ENCODE results near the gene PARP14. TPM values are rescaled to one million over a fixed set of nuclear protein-coding genes. Genes with fewer than 3 reads are reported as not detected.
"Not testable (repeated sequence)": the region's sequence is repeated elsewhere in the genome, so short reads cannot be mapped to it uniquely, and the experiment has no call there.

The PARP14 gene
- total RNA-seq, 2 donors from 2014 or later, result 22.8 to 35.9 TPM

DNA sequence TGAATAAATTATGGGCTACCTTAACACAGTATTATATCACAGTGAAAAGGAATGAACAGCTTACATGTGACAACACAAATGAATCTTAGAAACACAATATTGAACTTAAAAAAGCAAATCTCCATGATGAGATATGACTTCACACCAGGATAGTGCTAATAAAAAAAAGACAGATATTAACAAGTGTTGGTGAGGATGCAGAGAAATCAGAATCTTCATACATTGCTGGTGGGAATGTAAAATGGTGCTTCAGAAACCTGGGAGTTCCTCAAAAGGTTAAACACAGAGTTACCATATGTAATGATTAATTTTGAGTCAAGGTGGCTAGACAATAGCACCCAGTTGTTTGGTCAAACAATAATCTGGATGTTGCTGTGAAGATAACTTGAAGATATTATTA lies 61.6 kb downstream of the PARP14 start:
- no peaks in the 10 kb centered on the region for H3K9me3 ChIP-seq
- H3K9ac ChIP-seq (ENCODE audit: low read depth in 2 of 2, low read length in 2 of 2), result no peak overlapping the region
- TF ChIP-seq, protein P1, sequence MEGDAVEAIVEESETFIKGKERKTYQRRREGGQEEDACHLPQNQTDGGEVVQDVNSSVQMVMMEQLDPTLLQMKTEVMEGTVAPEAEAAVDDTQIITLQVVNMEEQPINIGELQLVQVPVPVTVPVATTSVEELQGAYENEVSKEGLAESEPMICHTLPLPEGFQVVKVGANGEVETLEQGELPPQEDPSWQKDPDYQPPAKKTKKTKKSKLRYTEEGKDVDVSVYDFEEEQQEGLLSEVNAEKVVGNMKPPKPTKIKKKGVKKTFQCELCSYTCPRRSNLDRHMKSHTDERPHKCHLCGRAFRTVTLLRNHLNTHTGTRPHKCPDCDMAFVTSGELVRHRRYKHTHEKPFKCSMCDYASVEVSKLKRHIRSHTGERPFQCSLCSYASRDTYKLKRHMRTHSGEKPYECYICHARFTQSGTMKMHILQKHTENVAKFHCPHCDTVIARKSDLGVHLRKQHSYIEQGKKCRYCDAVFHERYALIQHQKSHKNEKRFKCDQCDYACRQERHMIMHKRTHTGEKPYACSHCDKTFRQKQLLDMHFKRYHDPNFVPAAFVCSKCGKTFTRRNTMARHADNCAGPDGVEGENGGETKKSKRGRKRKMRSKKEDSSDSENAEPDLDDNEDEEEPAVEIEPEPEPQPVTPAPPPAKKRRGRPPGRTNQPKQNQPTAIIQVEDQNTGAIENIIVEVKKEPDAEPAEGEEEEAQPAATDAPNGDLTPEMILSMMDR (IDR thresholded peaks at IDR 0.05), result no peak
- no peak overlapping the region for H3K4me3 ChIP-seq
- no peaks in the 10 kb centered on the region for H3K27me3 ChIP-seq
- intact Hi-C loops (cut with DNase I), result no loop called here
- H3K36me3 ChIP-seq, result no peaks in the 10 kb centered on the region
- DNase-seq, result no peak
- H3K4me1 ChIP-seq, result no peaks in the 10 kb centered on the region
- no peak overlapping the region for H3K27ac ChIP-seq

DNA sequence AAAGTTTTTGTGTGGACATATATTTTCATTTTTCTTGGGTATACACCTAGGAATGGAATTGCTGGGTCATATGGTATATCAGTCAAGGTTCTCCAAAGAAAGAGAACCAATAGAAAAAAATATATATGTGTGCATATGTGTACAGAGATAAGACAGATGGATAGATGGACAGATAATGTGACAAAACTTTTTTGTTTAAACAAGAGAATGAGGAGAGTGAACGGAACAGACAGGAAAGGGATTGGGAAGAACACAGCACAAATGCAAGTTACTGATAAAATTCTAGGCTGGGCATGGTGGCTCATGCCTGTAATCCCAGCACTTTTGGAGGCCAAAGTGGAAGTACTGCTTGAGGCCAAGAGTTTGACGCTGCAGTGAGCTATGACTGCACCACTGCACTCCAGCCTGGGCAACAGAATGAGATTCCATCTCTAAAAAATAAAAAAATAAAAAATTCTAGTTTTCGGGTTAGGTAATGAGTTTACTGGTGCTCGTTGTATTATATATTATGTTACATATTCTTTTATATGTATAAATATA lies 63.0 kb downstream of the PARP14 start:
- Histone ChIP-seq H3K4me1 (no peaks in the 10 kb centered on the region), H3K27me3 (no peaks in the 10 kb centered on the region), H3K27ac (no peak overlapping the region), H3K9me3 (no peaks in the 10 kb centered on the region), H3K36me3 (no peaks in the 10 kb centered on the region), H3K9ac (ENCODE audit: low read depth in 2 of 2, low read length in 2 of 2) (no peak overlapping the region), H3K4me3 (no peak overlapping the region)
- intact Hi-C loops (cut with DNase I), result no loop called here
- TF ChIP-seq, protein P1 (IDR thresholded peaks at IDR 0.05), result no peak
- no peak for DNase-seq

DNA sequence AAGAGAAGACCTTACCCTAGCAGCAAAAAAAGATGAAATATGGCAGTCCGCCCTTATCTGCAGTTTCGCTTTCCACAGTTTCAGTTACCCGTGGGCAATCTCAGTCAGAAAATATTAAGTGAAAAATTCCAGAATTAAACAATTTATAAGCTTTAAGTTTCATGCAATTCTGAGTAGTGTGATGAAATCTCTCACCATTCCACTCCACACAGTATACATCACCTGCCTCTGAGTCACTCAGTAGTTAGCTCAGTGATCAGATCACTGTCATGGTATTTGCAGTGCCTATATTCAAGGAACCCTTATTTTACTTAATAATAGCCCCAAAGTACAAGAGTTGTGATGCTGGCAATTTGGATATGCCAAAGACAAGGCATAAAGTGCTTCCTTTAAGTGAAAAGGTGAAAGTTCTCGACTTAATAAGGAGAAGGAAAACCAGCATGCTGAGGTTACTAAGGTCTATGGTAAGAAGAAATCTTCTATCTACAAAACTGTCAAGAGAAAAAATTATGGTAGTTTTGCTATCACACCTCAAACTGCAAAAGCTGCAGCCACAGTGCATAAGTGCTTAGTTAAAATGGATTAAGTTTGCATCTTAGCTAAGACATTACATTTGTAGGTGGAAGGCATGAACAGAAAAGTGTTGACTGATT lies 64.9 kb downstream of the PARP14 start:
- intact Hi-C loops (cut with DNase I), result no loop called here
- Histone ChIP-seq H3K9me3 (no peaks in the 10 kb centered on the region), H3K4me1 (no peaks in the 10 kb centered on the region), H3K4me3 (no peak overlapping the region), H3K27me3 (no peaks in the 10 kb centered on the region), H3K27ac (no peak overlapping the region), H3K9ac (ENCODE audit: low read depth in 2 of 2, low read length in 2 of 2) (no peak overlapping the region), H3K36me3 (no peaks in the 10 kb centered on the region)
- DNase-seq, result no peak
- TF ChIP-seq, protein P1 (IDR thresholded peaks at IDR 0.05), result no peak

DNA sequence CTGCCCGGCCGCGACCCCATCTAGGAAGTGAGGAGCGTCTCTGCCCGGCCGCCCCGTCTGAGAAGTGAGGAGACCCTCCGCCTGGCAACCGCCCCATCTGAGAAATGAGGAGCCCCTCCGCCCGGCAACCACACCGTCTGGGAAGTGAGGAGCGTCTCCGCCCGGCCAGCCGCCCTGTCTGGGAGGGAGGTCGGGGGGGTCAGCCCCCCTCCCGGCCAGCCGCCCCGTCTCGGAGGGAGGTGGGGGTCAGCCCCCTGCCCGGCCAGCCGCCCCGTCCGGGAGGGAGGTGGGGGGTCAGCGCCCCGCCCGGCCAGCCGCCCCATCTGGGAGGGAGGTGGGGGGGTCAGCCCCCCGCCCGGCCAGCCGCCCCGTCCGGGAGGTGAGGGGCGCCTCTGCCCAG lies 66.7 kb downstream of the PARP14 start:
- H3K27ac ChIP-seq; intact Hi-C loops (cut with DNase I); H3K36me3 ChIP-seq; H3K9me3 ChIP-seq; H3K9ac ChIP-seq (ENCODE audit: low read depth in 2 of 2, low read length in 2 of 2); DNase-seq; H3K27me3 ChIP-seq; H3K4me3 ChIP-seq; H3K4me1 ChIP-seq: not testable (repeated sequence)

DNA sequence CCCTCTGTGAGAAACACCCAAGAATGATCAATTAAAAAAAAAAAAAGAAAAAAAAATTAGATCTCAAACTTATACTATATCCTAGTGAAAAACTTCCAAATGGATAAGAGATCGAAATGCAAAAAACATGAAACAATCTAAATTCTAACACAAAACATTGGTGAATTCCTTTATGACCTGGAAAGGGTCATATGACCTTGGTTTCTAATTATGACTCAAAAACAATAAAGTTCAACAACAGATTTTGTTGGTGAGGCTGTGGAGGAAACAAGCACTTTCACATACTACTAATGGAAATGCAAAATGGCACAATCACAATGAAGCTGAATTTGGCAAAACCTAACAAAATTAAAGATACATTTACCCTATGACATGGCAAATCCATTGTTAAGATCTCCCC lies 67.7 kb downstream of the PARP14 start:
- intact Hi-C loops (cut with DNase I), result no loop called here
- no peak overlapping the region for H3K27ac ChIP-seq
- TF ChIP-seq, protein P1 (IDR thresholded peaks at IDR 0.05), result no peak
- H3K27me3 ChIP-seq, result no peaks in the 10 kb centered on the region
- H3K9ac ChIP-seq (ENCODE audit: low read depth in 2 of 2, low read length in 2 of 2), result no peak overlapping the region
- no peaks in the 10 kb centered on the region for H3K36me3 ChIP-seq
- H3K4me1 ChIP-seq, result no peaks in the 10 kb centered on the region
- H3K4me3 ChIP-seq, result no peak overlapping the region
- no peak for DNase-seq
- no peaks in the 10 kb centered on the region for H3K9me3 ChIP-seq

DNA sequence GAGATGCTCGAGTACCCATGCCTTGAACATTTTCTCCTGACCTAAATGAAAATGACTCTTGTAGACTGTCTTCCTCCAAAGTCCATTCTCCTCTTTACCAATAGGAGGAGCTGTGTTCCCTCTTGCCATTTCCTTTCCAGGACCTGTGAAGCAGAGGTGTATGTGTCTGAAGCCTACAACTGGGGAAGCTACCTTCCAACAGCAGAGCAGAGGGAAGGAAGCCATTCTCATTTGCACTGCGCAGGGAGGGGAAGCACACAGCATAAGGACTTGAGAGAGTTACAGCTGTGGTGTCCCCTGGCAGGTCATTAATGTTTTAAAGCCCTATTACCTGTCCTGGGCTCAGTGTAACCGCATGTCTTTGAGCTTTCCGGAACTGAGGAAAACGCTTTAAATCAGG lies 74.3 kb downstream of the PARP14 start:
- H3K36me3 ChIP-seq, result no peaks in the 10 kb centered on the region
- intact Hi-C loops (cut with DNase I), result loop anchor here (10.0 kb wide), 2 partner anchors 190 to 270 kb away; partner anchors contain the start of gene SEMA5B
- H3K4me1 ChIP-seq, result no peaks in the 10 kb centered on the region
- H3K9me3 ChIP-seq, result no peaks in the 10 kb centered on the region
- no peaks in the 10 kb centered on the region for H3K27me3 ChIP-seq
- H3K4me3 ChIP-seq, result no peak overlapping the region
- H3K9ac ChIP-seq (ENCODE audit: low read depth in 2 of 2, low read length in 2 of 2), result no peak overlapping the region
- TF ChIP-seq, protein P1 (IDR thresholded peaks at IDR 0.05), result peak; percentile 77
- DNase-seq, result peak; percentile 21
- H3K27ac ChIP-seq, result no peak overlapping the region

All from colonic mucosa (tissue), 4 donors.